ENCODE measurements around the gene GAGE12J. TPM values are rescaled to one million over a fixed set of nuclear protein-coding genes. Genes with fewer than 3 reads are reported as not detected.
"Not testable (repeated sequence)": the region's sequence is repeated elsewhere in the genome, so short reads cannot be mapped to it uniquely, and the experiment has no call there.

Gene GAGE12J
- total RNA-seq, 2 experiments from 2014 or later, result not detected

DNA sequence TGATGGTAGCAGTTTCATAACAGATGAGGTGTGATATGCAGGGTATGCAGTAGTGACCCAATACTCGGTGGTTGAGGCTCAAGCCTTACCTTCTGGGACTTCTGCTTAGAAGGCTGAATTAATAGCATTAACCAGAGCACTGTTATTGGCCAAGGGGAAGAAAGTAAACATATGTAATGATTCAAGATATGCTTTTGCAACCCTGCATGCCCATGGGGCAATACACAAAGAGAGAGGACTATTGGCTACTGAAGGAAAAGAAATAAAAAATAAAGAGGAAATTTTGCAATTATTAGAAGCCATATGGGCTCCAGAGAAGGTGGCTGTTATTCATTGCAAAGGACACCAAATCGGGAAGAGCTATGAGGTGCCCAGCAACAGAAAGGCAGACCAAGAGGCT is 9.7 kb upstream of the GAGE12J start:
- no peak overlapping the region for H3K27ac Mint-ChIP-seq
- intact Hi-C loops (cut with micrococcal nuclease), result no loop called here
- no peak for DNase-seq
- H3K27me3 Mint-ChIP-seq, result no peaks in the 10 kb centered on the region
- POLR2A ChIA-PET, result no interaction called here
- H3K4me3 Mint-ChIP-seq, result no peak overlapping the region
- peaks cover 21% of the 10 kb centered on the region for H3K4me1 Mint-ChIP-seq (ENCODE audit: low read depth)
- CTCF ChIA-PET, result no interaction called here
- no peaks in the 10 kb centered on the region for H3K9me3 Mint-ChIP-seq
- no peaks in the 10 kb centered on the region for H3K36me3 Mint-ChIP-seq

DNA sequence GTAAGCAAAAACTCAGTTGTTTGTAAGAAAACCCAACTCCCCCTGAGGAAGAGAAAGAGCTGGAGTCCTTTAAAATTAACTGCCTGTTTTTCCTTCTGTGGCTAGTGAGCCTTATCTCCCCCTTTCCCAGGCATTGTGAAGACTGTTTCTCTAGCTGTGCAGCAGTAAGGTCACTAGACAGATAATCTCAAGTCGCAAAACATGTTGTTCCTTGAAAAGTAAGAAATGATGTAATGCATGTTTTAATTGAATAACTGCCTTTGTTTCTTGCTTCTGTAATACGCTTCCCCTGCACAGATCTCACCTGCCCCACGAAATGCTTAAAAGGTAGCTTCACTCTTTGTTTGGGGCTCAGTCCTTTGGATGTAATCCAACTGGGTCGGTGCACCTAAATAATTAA is 5.8 kb upstream of the GAGE12J start:
- no peak for DNase-seq
- intact Hi-C loops (cut with micrococcal nuclease), result no loop called here
- ChIA-PET CTCF (no interaction called here), POLR2A (no interaction called here)
- Mint-ChIP-seq H3K27me3 (no peaks in the 10 kb centered on the region), H3K27ac (no peak overlapping the region), H3K4me3 (no peak overlapping the region), H3K4me1 (ENCODE audit: low read depth) (no peaks in the 10 kb centered on the region), H3K9me3 (no peaks in the 10 kb centered on the region), H3K36me3 (no peaks in the 10 kb centered on the region)

DNA sequence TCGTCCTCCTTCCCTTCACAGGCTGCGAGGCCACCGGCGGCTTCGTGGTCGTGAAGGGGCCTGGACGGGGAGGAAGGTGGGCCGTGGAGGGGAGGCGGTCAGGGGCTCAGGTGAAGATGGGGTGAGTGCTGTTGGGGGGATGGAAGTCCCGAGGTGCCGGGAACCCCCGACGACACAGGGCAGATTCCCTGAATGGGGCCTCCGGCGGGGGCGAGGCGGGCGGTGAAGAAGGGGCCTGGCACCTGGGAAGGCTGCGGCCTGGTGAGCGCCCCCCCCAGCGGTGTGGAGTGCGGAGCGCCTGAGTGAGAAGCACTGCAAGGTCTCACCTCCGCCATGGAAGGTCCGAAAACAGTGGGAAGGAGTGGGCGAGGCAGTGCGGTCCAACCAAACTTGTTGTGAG is 429 bp downstream of the GAGE12J start:
- H3K4me3 Mint-ChIP-seq; POLR2A ChIA-PET; H3K27me3 Mint-ChIP-seq; H3K36me3 Mint-ChIP-seq; H3K9me3 Mint-ChIP-seq; DNase-seq; H3K27ac Mint-ChIP-seq; CTCF ChIA-PET; intact Hi-C loops (cut with micrococcal nuclease); H3K4me1 Mint-ChIP-seq (ENCODE audit: low read depth): not testable (repeated sequence)

DNA sequence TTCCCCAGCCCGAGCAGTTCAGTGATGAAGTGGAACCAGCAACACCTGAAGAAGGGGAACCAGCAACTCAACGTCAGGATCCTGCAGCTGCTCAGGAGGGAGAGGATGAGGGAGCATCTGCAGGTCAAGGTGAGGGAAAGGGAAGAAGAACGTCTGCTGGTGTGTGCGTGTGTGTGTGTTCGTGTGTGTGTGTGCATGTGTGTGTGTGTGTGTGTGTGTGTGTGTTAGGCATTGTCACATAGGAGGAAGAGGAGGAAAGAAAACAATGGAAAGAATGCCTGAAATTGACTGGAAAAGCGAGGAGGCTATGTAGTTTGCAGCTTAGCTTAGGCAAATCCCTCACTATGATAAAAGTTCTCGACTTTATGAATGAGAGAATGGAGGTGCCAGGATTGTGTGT is 1.9 kb downstream of the GAGE12J start:
- H3K36me3 Mint-ChIP-seq; H3K9me3 Mint-ChIP-seq; H3K4me1 Mint-ChIP-seq (ENCODE audit: low read depth); H3K27me3 Mint-ChIP-seq; POLR2A ChIA-PET; H3K4me3 Mint-ChIP-seq; H3K27ac Mint-ChIP-seq; intact Hi-C loops (cut with micrococcal nuclease); CTCF ChIA-PET; DNase-seq: not testable (repeated sequence)

DNA sequence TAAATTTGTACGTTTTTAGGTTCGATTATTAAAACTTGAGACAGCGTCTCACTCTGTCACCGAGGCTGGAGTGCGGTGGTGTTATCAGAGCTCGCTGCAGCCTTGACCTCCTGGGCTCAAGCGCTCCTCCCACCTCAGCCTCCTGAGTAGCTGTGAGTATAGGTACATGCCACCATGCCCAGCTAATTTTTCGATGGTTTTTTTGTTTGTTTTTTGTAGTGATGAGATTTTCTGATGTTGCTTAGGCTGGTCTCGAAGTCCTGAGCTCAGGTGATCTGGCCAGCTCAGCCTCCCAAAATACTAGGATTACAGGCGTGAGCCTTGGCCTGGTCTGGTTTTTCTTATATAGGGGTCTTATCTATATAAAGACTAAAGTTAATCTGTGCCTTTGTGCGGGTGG is 8.6 kb downstream of the GAGE12J start:
- H3K27me3 Mint-ChIP-seq; intact Hi-C loops (cut with micrococcal nuclease); DNase-seq: not testable (repeated sequence)

DNA sequence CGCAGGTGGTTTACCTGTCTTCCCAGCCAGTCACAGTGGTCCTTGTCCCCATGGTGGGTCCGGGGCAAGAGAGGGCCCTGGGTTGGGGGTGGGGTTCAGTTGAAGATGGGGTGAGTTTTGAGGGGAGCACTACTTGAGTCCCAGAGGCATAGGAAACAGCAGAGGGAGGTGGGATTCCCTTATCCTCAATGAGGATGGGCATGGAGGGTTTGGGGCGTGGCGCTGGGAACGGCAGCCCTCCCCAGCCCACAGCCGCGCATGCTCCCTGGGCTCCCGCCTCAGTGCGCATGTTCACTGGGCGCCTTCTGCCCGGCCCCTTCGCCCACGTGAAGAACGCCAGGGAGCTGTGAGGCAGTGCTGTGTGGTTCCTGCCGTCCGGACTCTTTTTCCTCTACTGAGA is 9.4 kb downstream of the GAGE12J start, which contains the start of gene GAGE13:
TSS of gene GAGE13 (plus strand) at position 301 of the 400 bp plus-strand sequence. CDS start 1,156 bp downstream, outside the sequence.
- DNase-seq; H3K27ac Mint-ChIP-seq; intact Hi-C loops (cut with micrococcal nuclease); H3K27me3 Mint-ChIP-seq; H3K4me3 Mint-ChIP-seq; H3K4me1 Mint-ChIP-seq (ENCODE audit: low read depth); H3K36me3 Mint-ChIP-seq; POLR2A ChIA-PET; H3K9me3 Mint-ChIP-seq; CTCF ChIA-PET: not testable (repeated sequence)

More for the DNA sequence above, 8.6 kb downstream of the GAGE12J start:
- H3K9me3 Mint-ChIP-seq; H3K4me3 Mint-ChIP-seq; H3K36me3 Mint-ChIP-seq; POLR2A ChIA-PET; H3K4me1 Mint-ChIP-seq (ENCODE audit: low read depth); CTCF ChIA-PET; H3K27ac Mint-ChIP-seq: not testable (repeated sequence)

DNA sequence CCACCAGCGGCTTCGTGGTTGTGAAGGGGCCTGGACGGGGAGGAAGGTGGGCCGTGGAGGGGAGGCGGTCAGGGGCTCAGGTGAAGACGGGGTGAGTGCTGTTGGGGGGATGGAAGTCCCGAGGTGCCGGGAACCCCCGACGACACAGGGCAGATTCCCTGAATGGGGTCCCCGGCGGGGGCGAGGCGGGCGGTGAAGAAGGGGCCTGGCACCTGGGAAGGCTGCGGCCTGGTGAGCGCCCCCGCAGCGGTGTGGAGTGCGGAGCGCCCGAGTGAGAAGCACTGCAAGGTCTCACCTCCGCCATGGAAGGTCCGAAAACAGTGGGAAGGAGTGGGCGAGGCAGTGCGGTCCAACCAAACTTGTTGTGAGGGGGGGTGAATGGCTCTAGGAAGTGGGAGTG is 10.0 kb downstream of the GAGE12J start:
- H3K4me3 Mint-ChIP-seq; CTCF ChIA-PET; H3K27me3 Mint-ChIP-seq; H3K27ac Mint-ChIP-seq; H3K36me3 Mint-ChIP-seq; intact Hi-C loops (cut with micrococcal nuclease); POLR2A ChIA-PET; H3K9me3 Mint-ChIP-seq; H3K4me1 Mint-ChIP-seq (ENCODE audit: low read depth); DNase-seq: not testable (repeated sequence)

DNA sequence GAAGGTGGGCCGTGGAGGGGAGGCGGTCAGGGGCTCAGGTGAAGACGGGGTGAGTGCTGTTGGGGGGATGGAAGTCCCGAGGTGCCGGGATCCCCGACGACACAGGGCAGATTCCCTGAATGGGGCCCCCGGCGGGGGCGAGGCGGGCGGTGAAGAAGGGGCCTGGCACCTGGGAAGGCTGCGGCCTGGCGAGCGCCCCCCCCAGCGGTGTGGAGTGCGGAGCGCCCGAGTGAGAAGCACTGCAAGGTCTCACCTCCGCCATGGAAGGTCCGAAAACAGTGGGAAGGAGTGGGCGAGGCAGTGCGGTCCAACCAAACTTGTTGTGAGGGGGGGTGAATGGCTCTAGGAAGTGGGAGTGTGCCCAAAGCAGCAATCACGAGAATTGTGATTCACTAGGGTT is 19.6 kb downstream of the GAGE12J start:
- H3K4me1 Mint-ChIP-seq (ENCODE audit: low read depth); H3K27me3 Mint-ChIP-seq; H3K27ac Mint-ChIP-seq; intact Hi-C loops (cut with micrococcal nuclease); H3K4me3 Mint-ChIP-seq; POLR2A ChIA-PET; DNase-seq; H3K9me3 Mint-ChIP-seq; CTCF ChIA-PET; H3K36me3 Mint-ChIP-seq: not testable (repeated sequence)

DNA sequence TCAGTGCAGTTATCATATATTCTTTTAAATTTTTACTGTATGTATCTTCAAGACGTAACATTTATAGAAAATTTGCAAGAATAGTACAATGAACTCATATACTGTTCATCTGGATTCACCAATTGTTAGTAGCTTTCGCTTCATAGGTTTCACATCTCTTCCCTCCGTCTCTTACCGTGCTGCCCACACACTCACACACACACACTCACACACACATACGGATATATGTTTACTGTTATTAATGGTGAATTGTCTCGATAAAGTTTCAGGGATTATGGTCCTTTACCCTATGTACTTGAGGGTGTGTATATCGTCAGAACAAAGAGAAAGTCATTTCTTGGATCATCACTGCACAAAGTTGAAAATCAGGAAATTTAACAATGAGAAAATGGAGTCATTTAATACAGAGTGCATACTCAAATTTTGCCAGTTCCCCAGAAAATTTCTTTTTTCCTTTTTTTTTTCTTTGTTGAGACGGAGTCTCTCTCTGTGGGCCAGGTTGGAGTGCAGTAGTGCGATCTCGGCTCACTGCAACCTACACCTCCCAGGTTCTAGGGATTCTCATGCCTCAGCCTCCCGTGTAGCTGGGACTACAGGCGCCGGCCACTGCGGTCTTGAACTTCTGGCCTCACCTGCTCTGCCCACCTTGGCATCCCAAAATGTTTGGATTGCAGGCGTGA is 22.8 kb downstream of the GAGE12J start:
- H3K27ac Mint-ChIP-seq; H3K27me3 Mint-ChIP-seq; DNase-seq; H3K36me3 Mint-ChIP-seq; H3K9me3 Mint-ChIP-seq; intact Hi-C loops (cut with micrococcal nuclease); H3K4me3 Mint-ChIP-seq; POLR2A ChIA-PET; H3K4me1 Mint-ChIP-seq (ENCODE audit: low read depth); CTCF ChIA-PET: not testable (repeated sequence)

DNA sequence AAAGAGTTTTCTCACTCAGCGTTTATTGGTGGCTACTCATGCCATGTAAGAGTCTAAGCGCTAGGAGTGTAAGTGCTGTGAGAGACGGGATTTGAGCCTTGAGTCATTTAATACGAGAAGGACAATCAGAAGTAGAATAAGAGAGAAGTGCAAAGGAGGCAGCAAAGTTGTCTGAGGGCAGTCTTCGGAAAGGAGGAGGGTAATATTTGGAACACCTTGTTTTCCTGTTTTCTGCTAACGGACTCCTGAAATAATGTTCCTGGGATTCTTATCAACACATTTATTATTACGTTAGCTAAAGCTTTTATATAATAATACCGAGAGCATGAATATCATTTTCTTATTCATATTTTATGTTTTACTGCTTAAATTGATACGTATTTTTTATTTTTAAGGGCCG is 23.6 kb downstream of the GAGE12J start:
- H3K27ac Mint-ChIP-seq; POLR2A ChIA-PET; DNase-seq; H3K4me1 Mint-ChIP-seq (ENCODE audit: low read depth); H3K4me3 Mint-ChIP-seq; CTCF ChIA-PET; H3K27me3 Mint-ChIP-seq; intact Hi-C loops (cut with micrococcal nuclease); H3K36me3 Mint-ChIP-seq; H3K9me3 Mint-ChIP-seq: not testable (repeated sequence)

DNA sequence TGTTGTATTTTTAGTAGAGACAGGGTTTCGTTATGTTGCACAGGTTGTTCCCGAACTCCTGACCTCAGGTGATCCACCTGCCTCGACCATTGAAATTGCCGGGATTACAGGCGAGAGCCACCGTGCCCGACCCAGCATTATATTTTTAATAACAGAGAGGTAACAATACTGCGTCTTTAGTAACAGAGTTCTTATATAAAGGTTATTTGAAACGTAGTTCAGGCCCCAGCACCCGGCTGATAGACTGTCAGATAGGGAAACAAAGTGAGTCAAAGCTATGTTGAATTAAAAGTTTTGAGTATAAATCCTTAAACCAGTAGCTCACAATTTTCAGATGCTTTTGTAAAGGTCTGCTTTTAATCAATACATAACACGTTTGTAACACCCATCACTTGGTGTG is 24.3 kb downstream of the GAGE12J start:
- H3K27me3 Mint-ChIP-seq; DNase-seq; H3K9me3 Mint-ChIP-seq; H3K27ac Mint-ChIP-seq; POLR2A ChIA-PET; CTCF ChIA-PET; H3K4me1 Mint-ChIP-seq (ENCODE audit: low read depth); intact Hi-C loops (cut with micrococcal nuclease); H3K36me3 Mint-ChIP-seq; H3K4me3 Mint-ChIP-seq: not testable (repeated sequence)
